H1 (cell line): ENCODE data around the gene ARMC5. TPM values are rescaled to one million over a fixed set of nuclear protein-coding genes. Genes with fewer than 3 reads are reported as not detected.

Experiments used
- CTCF ChIA-PET: fragments of 300-600 bp; sonication (Branson Sonifier 250); formaldehyde crosslinking; loops from one replicate; lab custom pipeline; 2021; ENCODE audit not compliant: partially characterized antibody; lab: Charles Lee
- POLR2A ChIA-PET: fragments of 300-600 bp; sonication (Branson Sonifier 250); formaldehyde crosslinking; loops from one replicate; lab custom pipeline; 2021; ENCODE audit warnings: inconsistent platforms; ENCODE audit not compliant: partially characterized antibody; lab: Charles Lee
- DNase-seq, 2 experiments: peaks; one replicate each; pipeline versions ENCODE4 v3.0.0 to v3.0.0-alpha.2; 2010 to 2022; ENCODE audit warnings: low spot score in 2 of 2, low read depth in 1 of 2, mixed read lengths in 1 of 2
- FAIRE-seq: peaks from 2 replicates; lab custom pipeline; 2011; peaks lifted over from hg19 to GRCh38; lab: Jason Lieb, UNC
- H2AFZ ChIP-seq: 2 replicates; pipeline ENCODE4 v1.8.1; 2012; ENCODE audit warnings: low read length, inconsistent platforms
- H2AK5ac ChIP-seq: 2 replicates; pipeline ENCODE4 v1.6.1; 2013; ENCODE audit warnings: low read depth, low read length
- H2BK120ac ChIP-seq: replicated peaks from 2 replicates; pipeline ENCODE3; 2013; ENCODE audit warnings: low read depth, low read length, inconsistent platforms
- H2BK12ac ChIP-seq: 2 replicates; pipeline ENCODE4 v1.6.1; 2013; ENCODE audit warnings: low read depth, low read length
- H2BK15ac ChIP-seq: 2 replicates; pipeline ENCODE4 v1.6.1; 2013; ENCODE audit warnings: low read length
- H2BK20ac ChIP-seq: 2 replicates; pipeline ENCODE4 v1.6.1; 2013; ENCODE audit warnings: low read length
- H2BK5ac ChIP-seq: 2 replicates; pipeline ENCODE4 v1.6.1; 2013; ENCODE audit warnings: low read depth, low read length
- H3K14ac ChIP-seq: 2 replicates; pipeline ENCODE4 v1.6.1; 2013; ENCODE audit warnings: inconsistent platforms; ENCODE audit not compliant: insufficient read length
- H3K18ac ChIP-seq: 2 replicates; pipeline ENCODE4 v1.6.1; 2013; ENCODE audit warnings: low read length; ENCODE audit errors: extremely low read depth
- H3K23ac ChIP-seq: 2 replicates; pipeline ENCODE4 v1.6.1; 2013; ENCODE audit warnings: inconsistent platforms; ENCODE audit not compliant: insufficient read length
- H3K23me2 ChIP-seq: 2 replicates; pipeline ENCODE4 v1.6.1; 2013; ENCODE audit warnings: low read depth, low read length
- H3K27ac ChIP-seq: 2 replicates; pipeline ENCODE4 v1.6.1; 2011; ENCODE audit warnings: low read depth, low read length, inconsistent platforms
- H3K27me3 ChIP-seq, 4 experiments: replicated peaks in 1 of 4; 1 replicate in 1 of 4; 2 replicates in 3 of 4; pipeline versions ENCODE4 v1.6.1 to v1.8.1; 2011 to 2013; ENCODE audit warnings: low read length in 3 of 4, mild to moderate bottlenecking in 3 of 4, inconsistent platforms in 2 of 4, mixed read lengths in 2 of 4, moderate library complexity in 1 of 4; ENCODE audit not compliant: control insufficient read depth in 3 of 4, insufficient read depth in 3 of 4; ENCODE audit errors: extremely low read depth in 1 of 4
- H3K36me3 ChIP-seq, 4 experiments: 2 replicates each; pipeline versions ENCODE4 v1.6.1 to v1.8.1; 2011 to 2013; ENCODE audit warnings: mild to moderate bottlenecking in 4 of 4, low read length in 3 of 4, moderate library complexity in 2 of 4, control low read depth in 1 of 4, inconsistent platforms in 1 of 4; ENCODE audit not compliant: insufficient read depth in 4 of 4, control insufficient read depth in 2 of 4
- H3K4ac ChIP-seq: replicated peaks from 2 replicates; pipeline ENCODE3; 2013; ENCODE audit warnings: low read length, low read depth, mixed read lengths, inconsistent platforms; ENCODE audit not compliant: insufficient read length
- H3K4me1 ChIP-seq, 4 experiments: replicated peaks in 1 of 4; 1 replicate in 1 of 4; 2 replicates in 3 of 4; pipeline versions ENCODE4 v1.6.1 to v1.8.1; 2011 to 2013; ENCODE audit warnings: low read length in 3 of 4, inconsistent platforms in 2 of 4, mixed read lengths in 1 of 4; ENCODE audit not compliant: insufficient read depth in 4 of 4, control insufficient read depth in 3 of 4
- H3K4me2 ChIP-seq, 2 experiments: 2 replicates each; pipeline versions ENCODE4 v1.6.1 to v1.8.1; 2011 to 2013; ENCODE audit warnings: low read depth in 2 of 2, low read length in 2 of 2, control low read depth in 1 of 2, inconsistent platforms in 1 of 2, mild to moderate bottlenecking in 1 of 2; ENCODE audit not compliant: insufficient read depth in 1 of 2
- H3K4me3 ChIP-seq, 4 experiments: fragments of 200-600, 300-600 bp in 1 of 4; sonication (generic), shearing (Covaris generic), sonication (Bioruptor Twin) in 1 of 4; 2 replicates each; pipeline versions ENCODE4 v1.5.1 to v1.8.1; 2011 to 2016; ENCODE audit warnings: low read length in 4 of 4, low read depth in 3 of 4, control low read depth in 2 of 4, inconsistent platforms in 2 of 4, mild to moderate bottlenecking in 2 of 4, mixed read lengths in 1 of 4, moderate library complexity in 1 of 4; ENCODE audit not compliant: insufficient read depth in 2 of 4; ENCODE audit errors: extremely low read depth in 1 of 4
- H3K56ac ChIP-seq: replicated peaks from 2 replicates; pipeline ENCODE3; 2013; ENCODE audit warnings: low read depth, mild to moderate bottlenecking, mixed read lengths, low read length, inconsistent platforms; ENCODE audit not compliant: insufficient read length
- H3K79me1 ChIP-seq: 2 replicates; pipeline ENCODE4 v1.6.1; 2013; ENCODE audit warnings: low read depth, low read length, control low read depth
- H3K79me2 ChIP-seq, 2 experiments: 2 replicates each; pipeline versions ENCODE4 v1.6.1 to v1.8.1; 2012 to 2013; ENCODE audit warnings: low read length in 2 of 2, mild to moderate bottlenecking in 2 of 2, inconsistent platforms in 1 of 2; ENCODE audit not compliant: insufficient read depth in 2 of 2, control insufficient read depth in 1 of 2
- H3K9ac ChIP-seq, 4 experiments: replicated peaks in 1 of 4; 1 replicate in 1 of 4; 2 replicates in 3 of 4; pipeline versions ENCODE4 v1.6.1 to v1.8.1; 2011 to 2013; ENCODE audit warnings: low read depth in 3 of 4, low read length in 3 of 4, control low read depth in 2 of 4, mild to moderate bottlenecking in 2 of 4, moderate library complexity in 2 of 4, inconsistent platforms in 1 of 4; ENCODE audit errors: extremely low read depth in 1 of 4
- H3K9me3 ChIP-seq, 2 experiments: 2 replicates each; pipeline versions ENCODE4 v1.6.1 to v1.8.1; 2012 to 2013; ENCODE audit warnings: mild to moderate bottlenecking in 2 of 2, moderate library complexity in 2 of 2, control low read depth in 1 of 2, inconsistent platforms in 1 of 2, low read depth in 1 of 2, low read length in 1 of 2, mixed read lengths in 1 of 2; ENCODE audit not compliant: insufficient read depth in 2 of 2
- H4K20me1 ChIP-seq, 2 experiments: replicated peaks in 1 of 2; 2 replicates each; pipeline versions ENCODE3 to v1.8.1; 2011 to 2013; ENCODE audit warnings: inconsistent platforms in 2 of 2, low read length in 2 of 2, mild to moderate bottlenecking in 1 of 2; ENCODE audit not compliant: insufficient read depth in 2 of 2, control insufficient read depth in 1 of 2
- H4K5ac ChIP-seq: 2 replicates; pipeline ENCODE4 v1.6.1; 2013; ENCODE audit warnings: low read length, low read depth, mixed read lengths, inconsistent platforms; ENCODE audit not compliant: insufficient read length
- H4K8ac ChIP-seq: 2 replicates; pipeline ENCODE4 v1.8.0; 2013; ENCODE audit warnings: mild to moderate bottlenecking, moderate library complexity, low read length, inconsistent platforms; ENCODE audit not compliant: insufficient read depth; ENCODE audit errors: extremely low read depth
- H4K91ac ChIP-seq: replicated peaks from 2 replicates; pipeline ENCODE3; 2013; ENCODE audit warnings: low read length, mixed read lengths, inconsistent platforms; ENCODE audit not compliant: insufficient read length
- CHD2 ChIP-seq: IDR thresholded peaks from 2 replicates; pipeline ENCODE4 v1.6.1; 2012; ENCODE audit warnings: low read length, improper control_type of control experiment
- EP300 ChIP-seq, 2 experiments: IDR thresholded peaks; 1 replicate in 1 of 2; 2 replicates in 1 of 2; pipeline ENCODE4 v1.6.1; 2011 to 2012; ENCODE audit warnings: low read depth in 2 of 2, low read length in 2 of 2, mild to moderate bottlenecking in 2 of 2, borderline replicate concordance in 1 of 2, inconsistent platforms in 1 of 2, moderate library complexity in 1 of 2
- FOSL1 ChIP-seq: IDR thresholded peaks from 2 replicates; pipeline ENCODE4 v1.6.1; 2011; ENCODE audit warnings: mild to moderate bottlenecking, low read depth, low read length, moderate library complexity; ENCODE audit not compliant: insufficient read depth
- JUND ChIP-seq: IDR thresholded peaks from 2 replicates; pipeline ENCODE4 v1.6.1; 2011; ENCODE audit warnings: mild to moderate bottlenecking, improper control_type of control experiment, low read length
- PHF8 ChIP-seq: fragments of 200-600 bp; sonication (generic); conservative IDR thresholded peaks from 2 replicates; pipeline ENCODE4 v1.7.1; 2012; ENCODE audit warnings: low read depth, mild to moderate bottlenecking, inconsistent platforms, low read length, moderate library complexity
- SIX5 ChIP-seq: IDR thresholded peaks from 2 replicates; pipeline ENCODE4 v1.6.1; 2011; ENCODE audit warnings: mild to moderate bottlenecking, low read depth, low read length
- TBP ChIP-seq: IDR thresholded peaks from 2 replicates; pipeline ENCODE4 v1.6.1; 2011; ENCODE audit warnings: low read depth, low read length, improper control_type of control experiment
- USF2 ChIP-seq: IDR thresholded peaks from 2 replicates; pipeline ENCODE4 v1.6.1; 2011; ENCODE audit warnings: low read length, improper control_type of control experiment
- WGBS, 2 experiments: shearing (Covaris generic) in 1 of 2; methylation state at CpG; one replicate each; pipeline versions ENCODE4 v1.1.6 to v1.1.7; 2013 to 2015; ENCODE audit warnings: low lambda C conversion rate in 2 of 2, mixed read lengths in 2 of 2, inconsistent platforms in 1 of 2, low coverage in 1 of 2, missing lambda C conversion rate in 1 of 2; ENCODE audit not compliant: insufficient replicate concordance in 2 of 2, insufficient coverage in 1 of 2, insufficient read length in 1 of 2; ENCODE audit errors: extremely low coverage in 1 of 2, missing lambda C conversion rate in 1 of 2; 5-methylcytosine and 5-hydroxymethylcytosine counted together
- polyA plus RNA-seq, 7 experiments: library from polyadenylated mRNA; depleted of rRNA in 3 of 7; stranded (reverse) in 5 of 7; unstranded in 2 of 7; fragments of >200 nt in 5 of 7; fragments of 200-250 nt in 2 of 7; gene quantifications; 1 replicate in 5 of 7; 2 replicates in 1 of 7; 4 replicates in 1 of 7; pipeline versions ENCODE4 v1.2.1 to v1.2.3, GENCODE V29; 2011 to 2013; ENCODE audit warnings: missing spikeins in 2 of 7, mixed read lengths in 2 of 7
- total RNA-seq: library from RNA; stranded (reverse); fragmentation: NEBNext Ultra II Directional; extraction: Animal tissue kit (Norgen Biotek cat#: 25700); gene quantifications from 2 replicates; pipeline ENCODE4 v1.2.1, GENCODE V29; 2021

The ARMC5 gene
- total and polyA plus RNA-seq, 2 of the 8 experiments (the other 6 are each of a cell fraction or from before 2014, with no cell fraction given) = 7.8 to 8.7 TPM

- no peak overlapping the region for H2BK15ac ChIP-seq
- TF ChIP-seq USF2 = no peak
- TF ChIP-seq JUND = no peak
- TF ChIP-seq PHF8 = no peak
- no peak for TF ChIP-seq TBP
- TF ChIP-seq CHD2 = no peak
- no peak for TF ChIP-seq FOSL1
- TF ChIP-seq SIX5 = no peak
- no peak for TF ChIP-seq EP300 (IDR thresholded peaks at IDR 0.05; ENCODE audit: borderline replicate concordance in 1 of 2, low read depth in 2 of 2, low read length in 2 of 2)
- FAIRE-seq (no peak), DNase-seq (no peak)
- H3K27me3 ChIP-seq = no peaks in the 10 kb centered on the region; a peak in 1 of 7 replicates
- no peak overlapping the region for H2AK5ac ChIP-seq
- H2BK120ac ChIP-seq = no peak overlapping the region
- ChIA-PET POLR2A (interaction anchor here (1.7 kb wide), 1 partner anchor 214 kb away, joined by 4 read pairs; no protein-coding TSS in a partner anchor), CTCF (no interaction called here)
- H3K4ac ChIP-seq = no peak overlapping the region
- H4K20me1 ChIP-seq = no peaks in the 10 kb centered on the region
- H3K79me1 ChIP-seq = no peaks in the 10 kb centered on the region
- no peak overlapping the region for H4K91ac ChIP-seq
- H3K4me3 ChIP-seq = no peak overlapping the region
- no peak overlapping the region for H2BK5ac ChIP-seq
- no peak overlapping the region for H4K8ac ChIP-seq
- no peak overlapping the region for H3K27ac ChIP-seq
- no peak overlapping the region for H3K9ac ChIP-seq
- peaks cover 2% of the 10 kb centered on the region; the same call in 1 of the 2 replicates for H3K23me2 ChIP-seq
- WGBS, 2 experiments = 88% methylated on average over 4 of the region's 4 CpGs; no CpG with 5 or more reads in 1 of the 2 experiments
- H3K9me3 ChIP-seq = no peaks in the 10 kb centered on the region
- no peaks in the 10 kb centered on the region for H3K36me3 ChIP-seq
- H3K4me2 ChIP-seq = no peak overlapping the region
- no peaks in the 10 kb centered on the region for H3K79me2 ChIP-seq
- H4K5ac ChIP-seq = no peak overlapping the region
- no peak overlapping the region for H3K18ac ChIP-seq
- no peaks in the 10 kb centered on the region for H3K4me1 ChIP-seq
- no peak overlapping the region for H3K14ac ChIP-seq
- no peak overlapping the region for H2BK12ac ChIP-seq
- H2BK20ac ChIP-seq = no peak overlapping the region
- H3K56ac ChIP-seq = no peak overlapping the region
- H3K23ac ChIP-seq = no peak overlapping the region
- H2AFZ ChIP-seq = no peak overlapping the region
Observed at GRCh38 chr16:31414706-31415105, 44.6 kb upstream of the ARMC5 start.
